ENCODE measurements around the gene LYSET. TPM values are rescaled to one million over a fixed set of nuclear protein-coding genes. Genes with fewer than 3 reads are reported as not detected.
"Not testable (repeated sequence)": the region's sequence is repeated elsewhere in the genome, so short reads cannot be mapped to it uniquely, and the experiment has no call there.

LYSET gene
- total and polyA plus RNA-seq, 10 of the 15 experiments (the other 5 are each of a cell fraction or from before 2014, with no cell fraction given) = 11.9 to 34.5 (median 21.2) TPM

DNA sequence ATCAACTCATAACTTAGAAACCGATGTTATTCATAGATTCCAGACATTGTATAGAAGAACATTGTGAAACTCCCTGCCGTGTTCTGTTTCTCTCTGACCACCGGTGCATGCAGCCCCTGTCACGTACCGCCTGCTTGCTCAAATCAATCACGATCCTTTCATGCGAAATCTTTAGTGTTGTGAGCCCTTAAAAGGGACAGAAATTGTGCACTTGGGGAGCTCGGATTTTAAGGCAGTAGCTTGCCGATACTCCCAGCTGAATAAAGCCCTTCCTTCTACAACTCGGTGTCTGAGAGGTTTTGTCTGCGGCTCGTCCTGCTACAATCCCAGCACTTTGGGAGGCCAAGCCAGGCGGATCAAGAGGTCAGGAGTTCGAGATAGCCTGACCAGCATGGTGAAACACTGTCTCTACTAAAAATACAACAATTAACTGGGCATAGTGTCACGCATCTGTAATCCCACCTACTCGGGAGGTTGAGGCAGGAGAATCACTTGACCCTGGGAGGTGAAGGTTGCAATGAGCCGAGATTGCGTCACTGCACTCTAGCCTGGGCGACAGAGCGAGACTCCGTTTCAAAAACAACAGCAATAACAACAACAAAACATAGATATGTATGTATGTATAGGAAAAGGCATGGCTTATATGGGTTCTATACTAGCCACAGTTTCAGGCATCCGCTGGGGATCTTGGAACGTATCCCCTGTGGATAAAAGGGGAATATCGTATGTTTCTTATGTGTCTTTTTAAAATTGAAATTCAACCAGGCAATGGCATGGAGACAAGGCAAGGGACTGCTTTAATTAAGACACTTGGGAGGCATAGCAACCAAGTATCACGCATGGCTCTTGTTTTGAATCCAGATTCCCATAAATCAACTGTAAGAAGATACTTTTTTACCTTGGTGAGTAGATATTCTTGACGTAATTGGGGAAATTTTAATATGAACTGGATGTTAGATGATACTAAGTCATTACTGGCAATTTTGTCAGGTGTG, 19.5 kb upstream of the LYSET start (continued):
- TF ChIP-seq, protein P1, sequence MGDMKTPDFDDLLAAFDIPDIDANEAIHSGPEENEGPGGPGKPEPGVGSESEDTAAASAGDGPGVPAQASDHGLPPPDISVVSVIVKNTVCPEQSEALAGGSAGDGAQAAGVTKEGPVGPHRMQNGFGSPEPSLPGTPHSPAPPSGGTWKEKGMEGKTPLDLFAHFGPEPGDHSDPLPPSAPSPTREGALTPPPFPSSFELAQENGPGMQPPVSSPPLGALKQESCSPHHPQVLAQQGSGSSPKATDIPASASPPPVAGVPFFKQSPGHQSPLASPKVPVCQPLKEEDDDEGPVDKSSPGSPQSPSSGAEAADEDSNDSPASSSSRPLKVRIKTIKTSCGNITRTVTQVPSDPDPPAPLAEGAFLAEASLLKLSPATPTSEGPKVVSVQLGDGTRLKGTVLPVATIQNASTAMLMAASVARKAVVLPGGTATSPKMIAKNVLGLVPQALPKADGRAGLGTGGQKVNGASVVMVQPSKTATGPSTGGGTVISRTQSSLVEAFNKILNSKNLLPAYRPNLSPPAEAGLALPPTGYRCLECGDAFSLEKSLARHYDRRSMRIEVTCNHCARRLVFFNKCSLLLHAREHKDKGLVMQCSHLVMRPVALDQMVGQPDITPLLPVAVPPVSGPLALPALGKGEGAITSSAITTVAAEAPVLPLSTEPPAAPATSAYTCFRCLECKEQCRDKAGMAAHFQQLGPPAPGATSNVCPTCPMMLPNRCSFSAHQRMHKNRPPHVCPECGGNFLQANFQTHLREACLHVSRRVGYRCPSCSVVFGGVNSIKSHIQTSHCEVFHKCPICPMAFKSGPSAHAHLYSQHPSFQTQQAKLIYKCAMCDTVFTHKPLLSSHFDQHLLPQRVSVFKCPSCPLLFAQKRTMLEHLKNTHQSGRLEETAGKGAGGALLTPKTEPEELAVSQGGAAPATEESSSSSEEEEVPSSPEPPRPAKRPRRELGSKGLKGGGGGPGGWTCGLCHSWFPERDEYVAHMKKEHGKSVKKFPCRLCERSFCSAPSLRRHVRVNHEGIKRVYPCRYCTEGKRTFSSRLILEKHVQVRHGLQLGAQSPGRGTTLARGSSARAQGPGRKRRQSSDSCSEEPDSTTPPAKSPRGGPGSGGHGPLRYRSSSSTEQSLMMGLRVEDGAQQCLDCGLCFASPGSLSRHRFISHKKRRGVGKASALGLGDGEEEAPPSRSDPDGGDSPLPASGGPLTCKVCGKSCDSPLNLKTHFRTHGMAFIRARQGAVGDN (IDR thresholded peaks at IDR 0.05) = peak; percentile 0; the same call in 1 of the 2 replicates
- TF ChIP-seq NBN (IDR thresholded peaks at IDR 0.05) (peak; percentile 63; the same call in 1 of the 2 replicates), BHLHE40 (IDR thresholded peaks at IDR 0.05; ENCODE audit: borderline replicate concordance in 1 of 2, low read depth in 2 of 2, low read length in 1 of 2) (peak in 1 of 2 experiments; percentile 59; a peak in 1 of 4 replicates), BCL11A (IDR thresholded peaks at IDR 0.05; ENCODE audit: low read depth, low read length) (peak; percentile 17; the same call in 1 of the 2 replicates), HDGF (IDR thresholded peaks at IDR 0.05) (peak; percentile 60; the same call in 1 of the 2 replicates), KLF5 (IDR thresholded peaks at IDR 0.05; ENCODE audit: partially characterized antibody) (peak; percentile 70), ZNF217 (IDR thresholded peaks at IDR 0.05) (peak; percentile 17; the same call in 1 of the 2 replicates)

DNA sequence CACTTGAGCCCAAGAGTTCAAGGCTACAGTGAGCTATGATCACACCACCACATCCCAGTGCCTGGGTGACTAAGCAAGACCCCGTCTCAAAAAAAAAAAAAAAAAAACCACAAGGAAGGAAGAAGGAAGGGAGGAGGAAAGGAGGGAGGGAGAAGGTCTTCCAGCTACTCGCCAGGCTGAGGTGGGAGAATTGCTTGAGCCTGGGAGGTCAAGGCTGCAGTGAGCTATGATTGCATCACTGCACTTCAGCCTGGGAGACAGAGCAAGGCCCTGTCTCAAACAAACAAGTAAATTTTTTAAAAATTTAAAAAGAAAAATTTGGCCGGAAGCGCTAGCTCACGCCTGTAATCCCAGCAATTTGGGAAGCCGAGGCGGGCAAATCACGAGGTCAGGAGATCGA, 16.5 kb upstream of the LYSET start:
- in situ Hi-C loops (cut with MboI); H3K27me3 ChIP-seq (replicated peaks in 1 of 2; ENCODE audit: control insufficient read depth in 2 of 2, insufficient read depth in 2 of 2, low read length in 1 of 2); DNase-seq (ENCODE audit: low read depth, low spot score); H2AFZ ChIP-seq (ENCODE audit: control insufficient read depth, low read depth, low read length); H3K4me3 ChIP-seq; H3K36me3 ChIP-seq (ENCODE audit: control insufficient read depth in 2 of 2, insufficient read depth in 2 of 2, low read length in 1 of 2); H3K9me3 ChIP-seq (replicated peaks; ENCODE audit: control insufficient read depth, insufficient read depth, low read length); H4K20me1 ChIP-seq (ENCODE audit: control insufficient read depth, insufficient read depth); H3K27ac ChIP-seq (ENCODE audit: control insufficient read depth, insufficient read depth); BruUV-seq (replicated peaks); FAIRE-seq; H3K9ac ChIP-seq (ENCODE audit: control insufficient read depth, insufficient read depth, low read length); H3K4me1 ChIP-seq (ENCODE audit: control insufficient read depth, insufficient read depth, low read length); H3K4me2 ChIP-seq (ENCODE audit: control insufficient read depth, insufficient read depth); ATAC-seq; H3K79me2 ChIP-seq (ENCODE audit: control insufficient read depth, insufficient read depth, low read length): not testable (repeated sequence)
- ChIA-PET CTCF (interaction anchor here (1.1 to 5.4 kb wide), 5 partner anchors 10 to 237 kb away, joined by 3 to 47 read pairs (median 5); no protein-coding TSS in a partner anchor), RAD21 (ENCODE audit: unreplicated experiment) (interaction anchor here (1.5 kb wide), 1 partner anchor 39 kb away, joined by 4 read pairs; the partner anchor contains the start of gene UBR7), SMC1A (ENCODE audit: uncharacterized antibody, unreplicated experiment) (interaction anchor here (7.8 kb wide), 1 partner anchor 8 kb away, joined by 69 read pairs; no protein-coding TSS in a partner anchor), POLR2A (interaction anchor here (0.5 to 1.4 kb wide), 5 partner anchors 15 to 1051 kb away, joined by 3 to 6 read pairs (median 3); partner anchors contain the start of genes GON7 and UBR7)
- intact Hi-C loops (cut with micrococcal nuclease; ENCODE audit: unreplicated experiment) = loop anchor here (5.0 to 10.0 kb wide), 2 partner anchors 39 to 454 kb away; partner anchors contain the start of genes GON7 and UBR7
- 78% methylated on average over 9 of the region's 9 CpGs for WGBS (ENCODE audit: insufficient coverage, insufficient replicate concordance, low lambda C conversion rate, missing lambda C conversion rate)
